GM10266 (cell line): Measurements from ENCODE around the gene SPINK2.

Experiments used
- DNase-seq: peaks from one replicate; pipeline ENCODE4 v3.0.0; 2012; ENCODE audit errors: extremely low spot score
- TF ChIP-seq, protein P1 (sequence below): IDR thresholded peaks from 2 replicates; pipeline ENCODE4 v1.5.1; 2012; ENCODE audit warnings: mild to moderate bottlenecking, low read depth; ENCODE audit not compliant: control insufficient read depth, insufficient read depth; ENCODE audit errors: missing control alignments

SPINK2 gene

DNA sequence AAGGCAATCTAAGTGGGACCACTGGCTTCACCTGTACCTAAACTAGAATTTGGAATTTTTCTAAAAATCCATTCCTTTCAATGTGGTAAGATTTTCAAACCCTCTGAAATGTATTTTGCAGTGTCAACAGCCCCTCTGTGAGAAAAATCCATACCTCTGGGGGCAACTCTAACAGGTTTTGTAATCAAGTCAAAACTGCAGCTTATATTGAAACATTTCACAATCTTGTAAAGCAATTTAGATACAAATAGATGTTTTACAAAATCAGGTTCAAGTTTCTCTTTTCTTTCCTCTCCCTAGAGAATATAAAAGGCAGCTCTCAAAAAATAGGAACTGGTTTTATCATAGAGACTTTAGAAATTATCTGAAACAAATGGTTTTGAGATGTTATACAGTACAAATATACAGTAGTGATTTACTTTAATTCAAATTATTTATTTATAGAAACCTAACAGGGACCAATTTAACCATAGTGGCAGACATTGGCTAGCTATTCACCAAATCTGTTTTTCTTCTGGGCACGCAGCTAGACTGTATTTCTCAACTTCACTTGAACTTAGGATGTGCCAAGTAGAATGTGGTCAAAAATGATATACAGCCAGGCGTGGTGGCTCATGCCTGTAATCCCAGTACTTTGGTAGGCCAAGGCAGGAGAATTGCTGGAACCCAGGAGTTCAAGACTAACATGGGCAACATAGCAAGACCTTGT, 36.3 kb upstream of the SPINK2 start:
- no peak for DNase-seq
- TF ChIP-seq, protein P1, sequence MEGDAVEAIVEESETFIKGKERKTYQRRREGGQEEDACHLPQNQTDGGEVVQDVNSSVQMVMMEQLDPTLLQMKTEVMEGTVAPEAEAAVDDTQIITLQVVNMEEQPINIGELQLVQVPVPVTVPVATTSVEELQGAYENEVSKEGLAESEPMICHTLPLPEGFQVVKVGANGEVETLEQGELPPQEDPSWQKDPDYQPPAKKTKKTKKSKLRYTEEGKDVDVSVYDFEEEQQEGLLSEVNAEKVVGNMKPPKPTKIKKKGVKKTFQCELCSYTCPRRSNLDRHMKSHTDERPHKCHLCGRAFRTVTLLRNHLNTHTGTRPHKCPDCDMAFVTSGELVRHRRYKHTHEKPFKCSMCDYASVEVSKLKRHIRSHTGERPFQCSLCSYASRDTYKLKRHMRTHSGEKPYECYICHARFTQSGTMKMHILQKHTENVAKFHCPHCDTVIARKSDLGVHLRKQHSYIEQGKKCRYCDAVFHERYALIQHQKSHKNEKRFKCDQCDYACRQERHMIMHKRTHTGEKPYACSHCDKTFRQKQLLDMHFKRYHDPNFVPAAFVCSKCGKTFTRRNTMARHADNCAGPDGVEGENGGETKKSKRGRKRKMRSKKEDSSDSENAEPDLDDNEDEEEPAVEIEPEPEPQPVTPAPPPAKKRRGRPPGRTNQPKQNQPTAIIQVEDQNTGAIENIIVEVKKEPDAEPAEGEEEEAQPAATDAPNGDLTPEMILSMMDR: no peak

DNA sequence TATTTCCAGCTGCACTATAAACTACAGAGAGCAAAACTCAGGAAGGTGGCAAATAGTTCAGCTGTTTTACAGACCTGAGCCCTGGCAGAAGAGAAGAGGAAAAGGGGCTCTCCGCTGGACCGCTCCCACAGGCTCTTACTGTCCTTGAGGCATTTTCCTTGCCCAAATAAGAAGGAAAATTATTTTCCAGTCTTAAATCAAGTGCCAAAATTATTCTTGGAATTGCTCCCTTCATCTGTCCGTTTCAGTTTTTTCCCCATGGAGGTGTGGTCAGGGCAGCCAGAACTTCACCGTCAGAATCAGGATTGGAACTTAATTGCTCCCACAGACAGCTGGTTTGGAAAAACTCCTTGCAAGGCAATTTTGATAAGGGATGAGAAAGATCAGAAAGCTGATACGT, 35.2 kb upstream of the SPINK2 start:
- TF ChIP-seq, protein P1: no peak
- DNase-seq: no peak

DNA sequence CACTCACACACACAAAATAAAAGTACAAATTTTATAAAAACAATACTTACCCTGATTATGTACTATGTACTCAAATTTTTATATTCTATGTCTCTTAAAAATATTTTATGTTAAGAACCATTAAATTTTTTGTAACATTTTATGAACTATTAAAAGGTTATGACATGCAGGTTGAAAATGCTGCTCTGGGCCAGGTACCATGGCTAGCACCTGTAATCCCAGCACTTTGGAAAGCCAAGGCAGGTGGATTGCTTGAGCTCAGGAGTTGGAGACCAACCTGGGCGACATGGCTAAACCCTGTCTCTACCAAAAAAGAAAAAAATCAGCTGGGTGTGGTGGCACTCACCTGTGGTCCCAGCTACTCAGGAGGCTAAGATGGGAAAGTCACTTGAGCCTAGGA, 29.4 kb upstream of the SPINK2 start:
- TF ChIP-seq, protein P1: no peak
- no peak for DNase-seq

DNA sequence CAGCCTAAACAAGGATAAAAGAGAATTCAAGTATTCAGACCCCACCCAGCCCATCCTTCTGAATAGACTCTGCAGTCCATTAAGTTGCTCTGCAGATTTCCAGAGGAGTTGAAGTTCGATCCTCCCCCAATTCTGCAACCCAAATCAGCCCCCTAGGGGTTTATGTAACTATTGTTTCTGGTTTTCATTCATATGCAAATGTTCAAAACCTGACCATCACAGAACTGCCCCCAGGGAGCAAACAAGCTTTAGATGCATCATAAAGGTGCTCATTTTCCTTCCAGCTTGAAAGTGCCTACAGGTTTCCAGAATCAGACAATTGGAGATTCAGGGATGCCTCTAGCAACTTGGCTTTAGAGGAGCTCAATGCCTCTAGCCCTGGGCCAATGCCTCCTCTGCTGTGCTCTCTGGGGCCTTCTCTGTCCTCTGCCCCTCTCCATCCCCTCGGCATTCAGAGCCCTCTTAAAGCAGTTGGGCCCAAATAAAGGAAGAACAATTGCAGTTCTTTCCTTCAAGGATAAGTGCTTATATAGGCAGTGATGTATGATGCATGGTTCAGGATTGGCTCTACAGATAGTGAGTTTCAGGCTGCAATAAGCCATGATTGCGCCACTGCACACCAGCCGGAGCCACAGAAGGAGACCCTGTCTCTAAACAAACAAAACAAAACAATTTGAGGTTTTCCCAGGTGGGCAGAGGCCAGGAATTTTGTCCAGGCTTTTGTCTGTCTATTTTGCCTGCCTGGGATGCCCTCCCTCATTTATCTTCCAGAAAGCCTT, 23.5 kb upstream of the SPINK2 start:
- TF ChIP-seq, protein P1: no peak
- no peak for DNase-seq

DNA sequence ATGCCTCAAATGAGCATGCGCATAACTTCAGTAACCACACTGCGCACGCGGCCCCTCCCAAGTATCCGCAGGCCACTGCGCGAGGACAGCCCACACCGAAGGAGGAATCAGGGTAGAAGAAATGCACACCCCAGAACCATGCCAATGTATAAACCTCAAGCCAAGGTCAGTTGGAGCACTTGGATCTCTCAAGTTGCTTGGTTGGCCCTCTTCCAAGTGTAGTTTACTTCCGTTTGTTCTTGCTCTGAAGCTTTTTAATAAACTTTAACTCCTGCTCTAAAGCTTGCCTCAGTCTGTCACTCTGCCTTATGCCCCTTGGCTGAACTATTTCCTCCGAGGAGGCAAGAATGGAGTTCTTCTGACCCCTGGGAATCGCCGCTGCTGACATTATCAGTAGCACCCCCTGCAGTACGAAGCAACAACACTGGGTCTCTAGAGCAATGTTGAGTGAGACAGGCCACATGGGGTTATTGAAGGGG, 22.0 kb upstream of the SPINK2 start:
- no peak for DNase-seq

DNA sequence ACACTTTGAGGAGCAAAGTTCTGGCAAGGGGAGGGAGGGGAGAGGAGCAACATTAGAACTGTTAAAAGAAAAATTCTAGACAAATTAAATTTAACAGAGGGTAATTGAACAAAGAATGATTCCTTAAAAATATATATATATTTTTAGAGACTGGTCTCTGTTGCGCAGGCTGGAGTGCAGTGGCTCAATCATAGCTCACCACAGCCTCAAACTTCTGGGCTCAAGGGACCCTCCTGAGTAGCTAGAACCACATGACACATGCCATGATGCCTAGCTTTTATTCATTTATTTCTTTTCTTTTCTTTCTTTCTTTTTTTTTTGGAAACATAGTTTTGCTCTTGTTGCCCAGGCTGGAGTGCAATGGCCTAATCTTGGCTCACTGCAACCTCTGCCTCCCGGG, 19.1 kb upstream of the SPINK2 start:
- TF ChIP-seq, protein P1: no peak
- DNase-seq: no peak

More for the DNA sequence above, 22.0 kb upstream of the SPINK2 start:
- TF ChIP-seq, protein P1: no peak
